NCI-H2171 treated with DMSO at 0.1 percent for 48 hours (cell line): ENCODE data around the gene ITGB1BP1.
"Not testable (repeated sequence)": the region's sequence is repeated elsewhere in the genome, so short reads cannot be mapped to it uniquely, and the experiment has no call there.

Experiments
- DNase-seq: peaks from one replicate; lab custom pipeline; 2025; lab: John Stamatoyannopoulos, UW

ITGB1BP1 gene

DNA sequence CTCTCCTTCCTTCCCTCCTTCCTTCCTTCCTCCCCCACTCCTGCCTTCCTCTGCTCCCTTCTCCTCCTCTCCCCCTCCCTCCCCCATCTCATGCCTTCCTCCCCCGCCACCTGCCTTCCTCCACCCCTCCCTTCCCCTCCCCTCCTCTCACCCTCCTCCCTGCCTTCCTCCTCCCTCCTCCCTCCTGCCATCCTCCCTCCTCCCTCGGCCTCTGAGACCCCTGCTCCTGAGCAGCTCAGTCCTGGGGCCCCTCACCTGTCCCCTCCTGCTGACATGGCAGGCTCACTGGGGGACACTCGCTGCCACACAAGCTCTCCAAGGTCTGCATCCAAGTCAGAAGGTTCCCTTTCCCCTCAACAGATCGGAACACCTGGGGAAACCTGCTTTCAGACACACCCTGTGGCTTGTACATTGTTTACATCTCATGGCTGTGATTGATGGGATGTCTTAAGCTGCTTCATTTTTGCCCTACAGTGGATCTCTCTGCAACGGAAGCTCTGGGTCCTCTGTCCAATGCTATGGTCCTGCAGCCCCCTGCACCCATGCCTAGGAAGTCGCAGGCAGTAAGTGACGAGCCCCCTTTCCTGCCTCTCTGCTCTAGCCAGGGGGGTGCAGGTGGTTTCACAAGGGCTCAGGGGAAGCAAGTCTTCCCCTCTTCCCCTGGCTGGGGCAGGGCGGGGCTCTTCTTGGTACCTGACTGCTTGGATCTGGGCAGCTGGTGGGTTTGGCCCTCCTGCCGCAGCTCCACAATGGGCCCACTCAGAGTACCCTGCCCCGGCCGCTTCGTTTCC lies 22.9 kb downstream of the ITGB1BP1 start:
- no peak for DNase-seq

GRCh38 chr2:9398881-9399780 lies 24.2 kb downstream of the ITGB1BP1 start:
- DNase-seq = no peak

- not testable (repeated sequence) for DNase-seq
Observed at GRCh38 chr2:9398251-9398650, 25.1 kb downstream of the ITGB1BP1 start.

DNA sequence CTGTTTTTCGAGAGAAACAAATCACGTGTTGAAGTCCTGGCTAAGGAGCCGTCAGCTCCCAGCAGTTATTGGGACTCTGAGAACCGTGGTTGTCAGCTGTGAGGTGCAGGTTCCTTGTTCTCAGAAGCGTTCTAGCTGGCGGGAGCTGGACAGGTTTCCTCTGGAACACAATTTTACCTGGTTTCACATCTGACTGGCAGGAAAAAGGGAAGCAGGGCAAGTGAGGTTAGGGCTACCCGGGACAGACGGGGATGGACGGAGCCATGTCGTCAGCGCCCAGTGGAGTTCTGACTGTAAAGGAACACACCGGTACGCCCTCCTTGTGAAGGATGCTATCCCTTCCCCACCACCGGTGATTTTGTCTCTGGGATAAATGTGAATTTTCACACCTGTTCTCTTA lies 26.1 kb downstream of the ITGB1BP1 start:
- no peak for DNase-seq

- no peak for DNase-seq
Observed at GRCh38 chr2:9394816-9395215, 28.5 kb downstream of the ITGB1BP1 start.

- DNase-seq = no peak
Observed at GRCh38 chr2:9392898-9393765, 30.2 kb downstream of the ITGB1BP1 start.

- DNase-seq = no peak
Observed at GRCh38 chr2:9391961-9392720, 31.2 kb downstream of the ITGB1BP1 start.

- no peak for DNase-seq
Observed at GRCh38 chr2:9390991-9391390, 32.3 kb downstream of the ITGB1BP1 start.

DNA sequence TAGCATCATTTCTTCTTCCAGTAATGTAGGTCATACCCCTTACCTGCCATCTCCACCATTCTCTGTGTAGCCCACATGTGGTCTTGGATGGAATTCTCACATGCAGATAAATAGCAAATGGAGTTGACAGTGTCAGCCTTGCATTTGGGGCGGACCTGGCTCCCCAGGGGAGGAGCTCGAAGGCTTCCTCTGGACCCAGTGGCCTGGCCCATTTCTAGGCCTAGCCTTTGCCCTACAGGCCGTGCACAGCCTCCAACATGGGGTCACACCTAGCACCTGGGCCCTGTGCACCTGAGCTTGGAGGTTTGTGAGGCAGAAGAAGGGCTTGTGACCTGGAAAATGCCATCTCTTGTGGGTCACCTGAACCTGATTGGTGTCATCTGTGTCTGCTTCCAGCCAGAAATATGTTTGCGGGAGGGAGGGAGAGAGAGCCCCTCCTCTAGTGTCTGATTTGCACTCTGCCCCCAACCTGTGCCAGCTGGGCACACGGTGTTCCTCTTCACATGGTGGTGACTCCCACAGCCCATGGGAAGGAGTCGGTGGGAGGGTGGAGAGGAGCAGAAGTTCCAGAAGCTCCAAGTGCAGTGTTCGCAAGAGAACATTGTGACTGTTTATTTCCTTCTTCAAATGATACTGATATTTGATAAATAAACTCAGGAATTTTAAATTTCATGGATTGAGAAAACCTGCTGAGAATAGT lies 33.0 kb downstream of the ITGB1BP1 start:
- no peak for DNase-seq

DNA sequence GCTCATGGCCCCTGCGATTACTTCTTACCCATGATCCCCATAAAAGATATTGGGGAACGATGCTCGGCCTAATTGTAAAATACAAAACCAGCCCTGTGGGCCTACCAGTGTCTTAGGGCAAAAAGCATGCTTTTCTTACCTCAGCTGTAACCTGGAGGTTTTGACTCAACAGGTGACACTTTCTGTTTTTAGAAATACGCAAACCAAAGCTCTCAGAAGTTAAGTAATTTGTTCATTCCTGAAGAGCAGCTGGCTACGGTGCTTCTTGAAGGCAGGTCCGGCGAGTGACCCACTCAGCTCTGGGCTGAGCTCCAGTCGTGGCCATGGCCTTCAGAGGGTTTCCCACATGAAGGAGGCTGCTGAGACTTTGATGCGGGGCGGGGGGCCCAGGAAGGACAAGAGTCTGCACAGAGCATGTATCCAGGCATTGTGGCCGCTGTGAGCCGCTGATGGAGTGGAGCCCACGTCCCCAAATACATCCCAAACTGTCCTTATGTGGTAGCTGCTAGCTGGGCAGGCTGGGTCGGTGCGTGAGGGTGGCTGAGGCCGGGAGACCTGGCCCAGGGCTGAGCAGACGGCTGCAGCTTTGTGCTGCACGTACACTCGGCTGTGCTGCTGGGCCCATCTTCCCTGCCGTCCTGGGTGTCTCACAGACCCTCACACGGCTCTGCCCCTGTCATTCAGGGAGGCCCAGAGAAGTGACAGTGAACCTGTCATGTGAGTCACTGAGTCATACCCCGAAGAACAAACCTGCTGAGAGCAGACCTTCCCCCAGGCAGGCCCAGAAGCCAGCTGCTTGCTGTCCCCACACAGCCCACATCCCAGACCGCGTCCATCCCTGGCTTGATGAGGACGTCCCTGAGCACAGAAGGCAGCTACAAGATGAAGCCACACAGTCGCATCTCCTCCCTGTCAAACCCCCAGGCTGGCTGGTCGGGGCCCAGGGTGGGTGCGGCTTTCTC lies 34.1 kb downstream of the ITGB1BP1 start:
- DNase-seq = no peak

- no peak for DNase-seq
Observed at GRCh38 chr2:9388199-9388681, 35.1 kb downstream of the ITGB1BP1 start.

DNA sequence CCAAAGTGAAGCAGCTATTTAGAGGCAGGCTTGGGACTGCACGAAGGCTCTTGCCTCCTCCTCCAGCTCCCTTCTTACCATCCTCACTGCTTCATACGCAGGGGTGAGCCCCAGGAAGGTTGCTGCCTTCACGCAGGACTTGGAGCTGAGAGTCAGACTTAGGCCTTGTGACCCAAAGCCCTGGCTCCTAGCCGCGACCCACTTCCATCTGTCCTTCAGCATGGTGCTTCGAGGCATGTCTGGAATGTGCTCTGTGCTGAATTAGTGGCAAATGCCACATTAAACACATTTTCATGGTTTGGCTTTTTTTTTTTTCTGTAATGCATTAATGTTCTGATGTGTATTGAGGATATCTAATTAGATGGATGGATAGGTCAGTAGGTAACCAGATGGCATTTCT lies 37.5 kb downstream of the ITGB1BP1 start:
- DNase-seq = no peak

GRCh38 chr2:9384521-9384920 lies 38.8 kb downstream of the ITGB1BP1 start:
- no peak for DNase-seq

DNA sequence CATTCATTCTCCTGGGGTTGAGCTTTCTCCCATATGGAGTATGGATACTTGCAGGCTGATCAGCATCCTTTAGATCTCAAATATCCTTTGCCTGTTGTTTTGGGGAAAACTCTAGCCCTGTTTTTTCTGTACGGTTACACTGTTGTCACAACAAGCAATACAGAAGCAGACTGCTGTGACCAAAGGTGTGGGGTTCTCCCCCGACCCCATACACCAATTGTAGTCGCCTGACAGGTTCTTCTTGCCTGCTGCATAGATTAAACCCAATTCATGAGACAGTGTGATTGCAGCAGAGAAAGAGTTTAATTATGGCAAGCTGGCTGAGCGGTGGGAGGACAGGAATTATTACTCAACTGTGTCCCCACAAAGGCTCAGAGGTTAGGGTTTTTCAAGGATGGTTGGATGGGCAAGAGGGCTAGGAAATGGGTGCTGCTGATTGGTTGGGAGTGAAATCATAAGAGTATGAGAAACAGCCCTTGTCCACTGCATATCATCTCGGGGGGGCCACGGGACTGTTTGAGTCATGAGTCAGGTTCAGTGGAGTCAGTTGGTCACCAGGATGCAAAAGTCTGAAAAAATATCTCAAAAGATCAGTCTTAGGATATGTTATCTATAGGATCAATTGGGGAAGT lies 40.6 kb downstream of the ITGB1BP1 start:
- no peak for DNase-seq

DNA sequence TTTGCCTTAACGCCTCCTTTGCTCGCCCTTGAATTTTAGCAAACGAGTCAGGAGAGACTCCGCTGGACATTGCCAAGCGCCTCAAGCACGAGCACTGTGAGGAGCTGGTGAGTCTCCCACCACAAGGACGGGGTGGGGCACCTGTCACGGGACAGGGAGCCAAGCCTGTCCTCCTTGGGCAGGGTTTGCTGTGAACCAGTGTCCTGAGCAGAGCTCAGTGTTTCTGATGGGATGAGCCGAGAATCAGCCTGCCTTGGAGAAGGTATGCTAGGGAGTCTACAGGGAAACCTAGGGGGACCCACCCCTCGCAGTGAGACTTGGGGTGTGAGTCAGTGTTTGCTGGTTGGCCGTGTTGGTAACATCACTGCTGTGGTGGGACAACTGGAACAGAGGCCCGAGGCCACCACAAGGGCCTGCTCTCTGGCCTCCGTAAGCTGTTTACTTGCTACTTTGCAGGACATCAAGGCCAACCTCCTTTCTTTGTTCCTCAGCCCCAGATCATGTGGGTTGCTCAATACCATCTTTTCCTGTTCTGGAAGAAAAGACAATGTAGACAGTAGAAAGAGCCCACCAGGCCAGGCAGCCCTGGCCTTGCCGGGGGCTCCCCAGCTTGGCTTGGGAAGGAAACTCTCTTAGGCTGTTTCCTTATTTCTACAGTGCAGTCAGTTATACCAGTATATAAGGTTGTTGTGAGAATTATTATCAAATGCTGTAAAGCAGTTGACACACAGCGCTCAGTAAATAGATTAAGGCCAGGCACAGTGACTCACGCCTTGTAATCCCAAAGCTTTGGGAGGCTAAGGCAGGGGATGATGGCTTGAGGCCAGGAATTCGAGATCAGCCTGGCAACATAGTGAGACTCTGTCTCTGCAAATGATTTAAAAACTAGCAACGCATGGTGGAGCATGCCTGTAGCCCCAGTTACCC lies 42.4 kb downstream of the ITGB1BP1 start:
- DNase-seq = no peak

- DNase-seq = no peak
Observed at GRCh38 chr2:9379391-9379755, 44.0 kb downstream of the ITGB1BP1 start.

DNA sequence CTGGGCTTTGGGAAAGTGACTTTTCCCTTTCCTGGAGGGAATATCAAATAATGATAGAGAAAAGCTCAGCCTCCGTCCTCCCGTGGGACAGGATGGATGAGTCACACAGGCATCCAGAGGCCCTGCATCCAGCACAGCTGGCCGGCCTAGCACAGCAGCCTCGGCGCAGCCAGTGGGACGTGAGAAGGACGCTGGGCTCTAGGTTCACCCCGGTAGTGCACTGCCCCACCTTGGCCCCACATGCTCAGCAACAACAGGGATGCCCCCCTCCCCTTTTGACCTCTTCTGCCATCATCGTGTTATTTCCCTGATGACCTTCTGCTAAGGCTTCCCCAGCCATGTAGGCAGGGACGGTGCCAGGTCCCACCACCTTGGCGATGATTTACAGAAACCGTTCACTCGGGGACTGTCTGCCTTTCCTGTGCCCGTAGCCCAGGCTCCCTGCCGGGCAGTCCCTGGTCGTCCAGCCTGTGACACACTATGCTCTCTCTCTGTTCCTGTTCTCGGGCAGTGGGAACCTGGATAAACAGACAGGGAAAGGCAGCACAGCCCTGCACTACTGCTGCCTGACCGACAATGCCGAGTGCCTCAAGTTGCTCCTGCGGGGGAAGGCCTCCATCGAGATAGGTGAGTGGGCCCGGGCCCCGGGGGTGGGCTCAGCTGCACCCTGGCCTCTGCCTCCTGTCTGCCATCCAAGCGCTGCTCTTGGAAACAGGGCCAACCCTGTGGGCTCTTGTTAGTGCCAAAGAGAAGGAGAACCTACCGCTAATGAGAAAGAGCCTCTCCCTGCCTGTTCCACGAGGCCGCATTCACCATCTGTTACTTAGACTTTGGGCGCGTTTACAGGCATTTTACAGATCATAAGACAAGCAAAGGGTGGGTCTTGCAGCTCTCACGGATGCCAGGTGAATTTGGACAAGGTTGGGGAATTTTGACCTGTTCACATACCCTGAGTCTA lies 44.6 kb downstream of the ITGB1BP1 start:
- peak; percentile 93 for DNase-seq
